HG03196 (cell line): Measurements from ENCODE around the gene INAFM1.

Experiments used
- ATAC-seq: cut with Tn5 transposase; IDR thresholded peaks from one replicate; pipeline ENCODE4 v1.9.1; 2021; ENCODE audit not compliant: unreplicated experiment

INAFM1 gene

DNA sequence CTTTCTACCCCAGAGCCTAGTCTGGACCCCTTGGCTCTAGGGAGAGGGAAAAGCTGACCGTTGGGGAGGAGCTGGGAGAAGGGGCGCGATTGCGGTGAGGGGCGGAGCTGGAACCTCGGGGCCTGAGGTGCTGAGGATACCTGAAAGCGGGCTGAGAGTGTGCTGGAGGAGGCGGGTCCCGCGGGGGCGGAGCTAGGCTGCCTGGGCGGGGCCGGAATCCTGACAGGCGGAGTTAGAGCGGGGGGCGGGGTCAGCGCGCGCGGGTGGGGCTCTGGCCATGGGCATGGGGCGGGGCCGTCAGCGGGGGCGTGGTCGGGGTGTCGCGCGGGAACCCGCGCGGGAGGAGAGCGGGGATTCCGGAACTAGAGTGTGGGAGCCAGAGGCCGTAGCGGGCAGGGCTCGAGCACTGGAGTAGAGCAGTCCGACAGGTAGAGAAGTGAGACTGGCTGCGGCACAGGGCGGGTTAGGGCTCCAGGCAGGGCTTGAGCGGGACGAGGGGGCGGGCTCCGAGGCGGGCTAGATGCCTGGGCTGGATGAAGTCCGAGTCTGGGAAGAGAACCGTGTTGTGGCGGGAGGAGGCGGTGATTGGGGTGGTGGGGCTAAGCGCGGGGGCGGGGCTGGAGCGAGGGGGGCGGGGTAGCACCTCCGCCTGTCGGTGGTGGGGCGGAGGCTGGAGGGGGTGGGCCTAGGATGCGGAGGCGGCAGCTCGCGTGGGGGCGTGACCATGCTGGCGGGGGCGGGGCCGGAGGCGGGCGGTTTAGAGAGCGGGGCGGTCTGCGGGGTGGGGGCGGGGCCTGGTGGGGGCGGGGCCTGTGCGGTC, at the start of gene INAFM1:
INAFM1 (plus strand) TSS at position 815 of the 820 bp plus-strand sequence. CDS start 35 bp downstream, outside the sequence.
- peak; percentile 57 for ATAC-seq

DNA sequence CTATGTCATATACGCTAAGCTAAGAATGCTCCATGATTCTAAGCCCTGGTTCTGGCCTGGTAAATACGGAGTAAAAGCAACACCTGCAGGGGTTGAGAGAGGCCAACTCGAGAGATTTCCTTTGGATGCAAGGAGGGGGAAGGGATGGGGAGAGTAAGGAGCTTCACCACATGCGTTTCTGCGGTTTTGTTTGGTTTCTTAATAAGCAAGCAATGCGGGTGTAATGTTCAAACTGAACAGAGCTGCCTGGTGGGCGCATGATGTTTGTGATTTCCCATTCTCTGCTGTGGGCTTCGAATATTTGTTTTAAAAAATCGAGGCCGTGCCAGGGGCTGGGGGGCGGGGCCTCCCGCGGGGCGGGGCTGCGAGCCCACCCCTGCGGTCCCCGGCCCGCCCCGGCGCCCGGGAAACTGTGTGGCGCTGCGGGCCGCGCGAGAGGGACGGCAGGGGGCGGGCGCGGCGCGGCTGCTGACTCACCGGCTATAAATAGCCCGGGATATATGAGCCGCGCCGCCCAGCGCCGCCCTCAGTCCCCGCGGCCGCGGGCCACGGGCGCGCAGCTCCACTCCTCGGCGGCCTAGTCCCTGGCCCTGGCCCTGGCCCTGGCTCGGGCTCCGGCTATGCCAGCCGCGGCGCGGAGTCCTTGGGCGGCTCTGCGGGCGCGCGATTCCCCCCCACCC, 48.8 kb upstream of the INAFM1 start:
- peak; percentile 32 for ATAC-seq

DNA sequence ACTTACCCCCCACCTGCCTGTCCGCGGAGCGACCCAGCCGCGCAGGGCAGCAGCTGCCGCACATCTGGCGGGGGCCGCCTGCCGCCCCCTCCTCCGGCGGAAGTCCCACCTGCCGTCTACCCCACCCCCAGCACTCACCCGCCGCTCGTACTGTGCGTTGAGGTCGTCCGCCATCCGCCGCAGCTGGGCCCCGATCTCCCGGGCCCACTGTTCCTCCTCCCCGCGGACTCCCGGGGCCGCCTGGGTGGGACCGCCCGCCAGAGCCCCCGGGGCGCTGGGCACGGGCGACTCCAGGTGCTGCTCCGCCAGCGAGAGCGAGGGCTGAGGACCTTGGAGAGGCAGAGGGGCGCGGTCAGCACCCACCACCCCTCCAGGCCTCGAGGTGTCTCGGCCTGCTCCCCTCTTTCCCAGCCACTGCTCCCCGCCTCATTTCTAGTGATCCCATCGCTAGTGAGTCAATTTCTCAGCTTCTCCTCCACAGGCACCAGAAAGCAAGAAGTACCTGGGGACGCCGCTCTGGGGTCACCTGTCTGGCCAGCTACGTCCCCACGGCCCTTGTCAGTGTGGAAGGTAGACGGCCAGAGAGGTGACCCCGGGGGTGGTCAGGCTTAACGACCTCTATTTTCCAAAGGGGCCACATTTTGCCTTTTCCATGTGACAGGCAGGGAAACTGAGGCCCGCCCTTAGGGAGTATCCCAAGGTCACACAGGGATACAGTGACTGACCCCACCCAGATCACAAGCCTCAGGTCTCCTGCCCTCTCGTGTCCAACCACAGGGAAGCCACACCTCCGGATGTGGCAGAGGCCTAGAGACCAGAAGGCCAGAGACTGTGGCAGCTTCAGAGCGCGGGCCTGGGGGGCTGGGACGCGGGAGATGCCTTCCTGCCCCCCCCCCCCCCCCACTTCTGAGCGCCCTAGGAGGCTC, 48.0 kb upstream of the INAFM1 start:
- ATAC-seq = peak; percentile 28

DNA sequence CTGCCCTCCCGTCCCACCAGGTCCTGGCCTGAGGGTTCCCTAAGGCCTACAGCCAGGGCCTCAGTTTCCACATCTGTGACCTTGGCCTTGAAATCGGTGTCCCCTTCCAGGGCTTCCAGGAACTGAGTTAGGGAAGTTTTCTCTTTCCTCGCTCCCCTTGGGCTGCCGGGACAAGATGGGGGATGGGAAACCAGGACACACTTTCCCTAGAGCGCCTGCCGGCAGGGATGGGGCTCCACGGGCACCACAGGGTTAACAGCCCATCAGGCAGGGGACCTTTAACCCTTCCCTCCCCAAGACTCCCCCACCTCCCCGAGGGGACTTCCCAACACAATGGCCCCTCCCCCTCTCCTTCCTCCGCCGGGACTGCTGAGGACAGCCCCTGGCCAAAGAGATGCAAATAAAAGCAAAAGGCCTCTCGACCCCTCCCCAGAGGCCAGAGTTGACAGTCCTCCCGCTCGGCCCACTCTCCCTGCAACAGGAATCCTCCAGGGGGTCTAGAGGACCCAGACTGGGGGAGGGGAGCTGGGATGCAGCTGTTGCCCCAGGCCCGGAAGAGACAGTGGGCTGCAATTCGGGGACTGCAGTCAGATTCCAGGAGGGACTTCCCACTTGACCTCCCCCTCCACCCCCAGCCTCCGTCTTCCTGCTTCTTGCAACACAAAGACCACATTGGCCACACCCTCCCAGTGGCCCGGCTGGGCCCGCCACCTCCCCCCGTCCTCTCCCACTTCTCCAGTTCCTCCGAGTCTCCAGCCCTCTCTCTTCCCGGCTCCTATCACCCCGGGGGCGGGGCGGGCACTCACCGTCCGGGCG, 47.1 kb upstream of the INAFM1 start:
- no peak for ATAC-seq

DNA sequence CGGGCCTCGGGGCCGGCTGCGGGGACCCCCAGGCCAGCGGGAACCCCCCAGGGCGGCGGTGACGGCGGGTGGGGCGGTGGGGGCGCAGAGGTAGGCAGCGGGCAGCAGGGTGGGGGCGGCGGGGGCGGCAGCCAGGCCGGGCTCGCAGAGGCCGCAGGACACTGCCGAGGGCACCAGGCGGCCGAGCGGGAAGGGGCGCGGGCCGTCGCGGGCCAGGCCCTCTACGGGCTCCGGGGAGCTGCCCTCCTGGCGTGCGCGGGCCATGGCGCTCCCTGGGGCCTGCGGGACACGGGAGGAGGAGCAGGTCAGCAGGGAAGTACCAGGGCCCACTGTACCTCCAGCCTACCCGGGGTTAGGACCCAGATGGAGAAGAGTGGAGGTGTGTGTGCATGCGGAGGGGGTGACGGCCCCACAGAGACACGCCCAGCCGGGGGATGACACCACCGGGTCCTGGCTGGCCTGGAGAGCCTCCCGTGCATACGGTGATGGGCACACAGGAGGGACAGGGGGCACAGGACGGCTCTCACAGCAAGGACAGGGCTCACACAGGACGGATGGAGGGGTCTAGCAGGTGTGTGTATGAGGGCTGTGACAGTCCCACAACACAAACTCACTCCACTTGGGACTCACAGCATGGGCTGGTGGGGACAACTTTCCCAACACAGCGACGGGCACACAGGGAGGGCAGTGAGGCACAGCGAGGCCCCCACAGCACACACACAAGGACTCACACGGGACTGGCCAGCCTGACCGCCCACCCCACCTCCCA, 46.3 kb upstream of the INAFM1 start:
- no peak for ATAC-seq

DNA sequence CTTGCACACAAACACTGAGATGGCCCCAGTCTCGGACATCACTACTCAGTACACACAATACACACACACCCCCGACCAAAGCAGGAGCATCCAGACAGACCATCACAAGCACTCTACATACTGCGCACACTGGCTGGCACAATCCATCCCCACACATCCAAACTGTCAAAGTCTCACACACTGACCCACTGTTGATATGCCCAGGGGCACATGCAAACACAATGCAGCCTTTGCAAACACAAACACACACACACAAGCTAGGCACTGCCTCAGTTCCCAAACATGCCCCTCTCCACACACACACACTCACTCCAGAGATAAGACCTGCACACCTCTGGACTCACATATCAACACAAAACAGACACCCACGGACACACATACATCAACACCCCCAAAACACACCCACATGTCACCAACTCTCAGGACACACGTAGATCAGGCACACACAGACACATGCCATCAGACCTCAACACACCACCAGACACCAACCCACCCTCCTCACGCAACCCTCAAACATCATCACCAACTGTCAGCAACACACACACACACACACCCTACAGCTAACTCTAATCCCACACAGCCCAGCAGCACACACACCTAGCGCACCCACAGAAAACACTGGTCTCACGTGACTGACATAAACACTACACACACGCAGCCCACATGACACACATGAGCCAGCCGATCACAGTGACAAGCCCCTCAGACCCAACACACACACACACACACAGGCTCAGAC, 45.6 kb upstream of the INAFM1 start:
- ATAC-seq = no peak

DNA sequence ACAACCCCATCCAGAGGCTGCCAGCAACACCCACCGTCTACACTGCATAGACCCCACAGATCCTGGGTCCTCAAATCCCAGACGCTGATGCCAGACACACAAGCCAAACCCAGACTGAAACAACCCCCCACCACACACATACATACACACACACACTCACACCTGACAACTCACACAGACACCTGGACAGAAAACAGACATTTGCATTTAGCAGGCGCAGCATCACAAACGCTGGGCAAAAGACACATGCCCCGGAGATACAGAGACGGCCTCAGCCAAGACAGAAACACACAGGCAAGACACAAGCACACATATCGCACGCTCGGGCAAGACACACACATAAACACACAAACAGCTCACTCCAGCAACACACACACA, 45.0 kb upstream of the INAFM1 start:
- ATAC-seq = no peak

DNA sequence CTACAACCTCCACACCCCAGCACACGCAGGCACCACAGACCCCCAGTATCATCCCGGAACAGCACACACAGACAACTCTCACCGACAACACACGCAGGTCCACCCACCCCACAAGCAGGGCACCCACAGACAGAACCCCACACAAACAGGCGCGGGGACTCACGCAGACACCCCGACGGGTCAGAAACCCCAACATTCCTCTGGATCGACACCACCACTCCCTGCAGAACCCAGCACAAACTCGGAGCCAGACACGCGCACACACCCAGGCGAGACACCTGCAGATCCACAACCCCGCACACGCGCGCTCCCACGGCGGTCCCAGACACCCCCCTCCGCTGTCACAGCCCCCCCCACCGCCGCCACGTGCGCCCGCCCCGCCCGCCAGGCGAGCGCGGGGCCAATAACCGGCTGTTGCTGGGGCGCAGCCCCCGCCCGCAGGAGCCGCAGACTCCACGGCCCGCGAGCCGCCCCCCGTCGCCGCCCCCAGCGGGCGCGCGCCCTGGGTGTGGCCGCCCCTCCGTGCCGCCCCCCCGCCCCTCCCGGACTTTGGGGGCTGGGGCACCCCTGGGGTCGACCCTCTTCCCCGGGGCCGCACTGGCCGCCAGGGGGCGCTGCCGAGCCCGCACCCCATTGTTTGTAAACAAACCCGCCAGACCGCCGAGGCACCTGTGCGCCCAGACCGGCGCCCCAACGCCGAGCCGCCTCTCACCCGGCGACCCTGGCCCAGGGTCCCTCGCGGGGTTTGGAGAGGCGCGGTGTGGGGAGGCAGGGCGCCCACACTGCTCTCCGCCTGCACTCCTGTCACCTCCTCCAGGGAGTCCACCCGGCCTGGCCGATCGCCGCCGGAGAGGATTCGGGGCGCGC, 44.4 kb upstream of the INAFM1 start:
- ATAC-seq = no peak

DNA sequence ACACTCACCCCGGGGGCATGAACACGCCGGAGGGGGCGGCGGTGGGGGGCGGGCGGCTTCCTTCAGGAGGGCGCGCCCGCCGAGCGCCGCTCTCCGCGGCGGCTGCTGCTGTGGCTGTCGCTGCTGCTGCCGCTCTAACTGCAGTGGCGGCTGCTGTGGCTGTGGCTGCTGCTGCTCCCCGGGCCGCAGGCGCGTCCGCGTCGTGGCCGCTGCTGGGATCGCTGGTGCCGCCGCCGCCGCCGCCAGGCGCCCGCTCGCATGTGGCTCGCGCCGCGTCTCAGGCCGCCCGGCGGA, 43.8 kb upstream of the INAFM1 start, which contains the start of gene BBC3:
BBC3 (minus strand) TSS at position 279 of the 294 bp plus-strand sequence. CDS start 2,768 bp downstream, outside the sequence.
- ATAC-seq = no peak

DNA sequence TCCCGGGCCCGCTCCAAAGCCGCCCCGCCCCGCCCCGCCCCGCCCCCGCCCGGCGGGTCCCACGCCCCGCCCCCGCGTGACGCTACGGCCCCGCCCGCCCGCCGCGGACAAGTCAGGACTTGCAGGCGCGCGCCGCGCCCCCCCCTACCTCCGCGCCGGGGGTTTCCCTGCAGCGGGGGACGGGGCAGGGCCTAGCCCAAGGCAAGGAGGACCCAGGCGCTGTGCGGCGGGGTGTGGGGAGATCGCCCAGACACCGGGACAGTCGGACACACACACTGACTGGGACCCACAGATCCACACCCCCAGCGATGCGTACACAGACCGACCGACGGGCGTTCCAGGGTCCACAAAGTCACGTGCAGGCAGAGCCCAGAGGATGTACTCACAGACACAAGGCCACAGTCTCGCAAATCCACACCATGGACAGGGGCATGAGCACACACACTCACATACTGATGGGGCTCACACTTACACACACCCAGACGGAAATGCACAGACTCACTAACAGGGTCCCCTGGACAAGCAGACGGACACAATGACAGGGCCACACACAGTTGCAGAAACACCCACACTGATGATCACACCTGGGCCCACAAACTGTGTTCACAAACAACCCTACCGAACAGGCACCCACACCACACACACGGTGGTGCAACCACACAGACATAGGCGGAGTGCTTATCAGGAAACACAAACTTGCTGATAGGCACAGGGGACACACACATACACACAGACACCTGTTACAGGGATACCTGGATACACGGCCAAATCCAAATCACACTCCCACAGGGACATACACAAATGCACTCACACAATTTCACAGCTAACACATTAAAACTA, 43.2 kb upstream of the INAFM1 start:
- no peak for ATAC-seq

DNA sequence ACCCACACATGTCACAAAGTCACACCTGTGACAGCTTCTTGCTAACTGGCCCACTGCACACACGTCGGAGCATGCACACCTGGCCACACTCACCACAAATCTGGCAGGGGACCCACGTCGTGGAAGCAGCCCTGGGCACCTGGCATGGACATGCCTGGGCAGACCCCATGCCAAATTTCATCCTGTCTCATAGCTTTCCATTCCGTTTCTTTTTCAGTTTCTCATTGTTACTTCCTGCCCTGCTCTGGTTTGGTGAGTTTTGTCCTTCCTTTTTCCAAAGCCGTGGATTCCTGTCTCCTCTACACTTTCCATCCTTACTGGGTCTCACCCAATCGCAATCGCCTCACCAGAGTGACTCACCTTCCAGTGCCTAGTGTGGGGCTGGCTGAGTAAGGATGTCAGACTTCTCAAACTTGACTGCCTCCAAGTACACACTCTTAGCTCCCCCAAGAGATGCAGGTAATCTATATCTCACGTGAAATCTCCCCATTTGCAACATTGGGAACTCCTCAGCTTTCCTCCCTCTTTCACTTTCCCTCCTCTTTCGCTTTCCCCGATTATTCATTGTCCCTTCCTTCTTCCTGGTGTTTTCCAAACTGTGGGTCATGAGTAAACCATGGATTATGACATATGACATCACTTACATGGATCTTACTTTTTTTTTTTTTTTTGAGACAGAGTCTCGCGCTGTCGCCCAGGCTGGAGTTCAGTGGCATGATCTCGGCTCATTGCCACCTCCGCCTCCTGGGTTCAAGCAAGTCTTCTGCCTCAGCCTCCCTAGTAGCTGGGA, 42.1 kb upstream of the INAFM1 start:
- ATAC-seq = no peak

DNA sequence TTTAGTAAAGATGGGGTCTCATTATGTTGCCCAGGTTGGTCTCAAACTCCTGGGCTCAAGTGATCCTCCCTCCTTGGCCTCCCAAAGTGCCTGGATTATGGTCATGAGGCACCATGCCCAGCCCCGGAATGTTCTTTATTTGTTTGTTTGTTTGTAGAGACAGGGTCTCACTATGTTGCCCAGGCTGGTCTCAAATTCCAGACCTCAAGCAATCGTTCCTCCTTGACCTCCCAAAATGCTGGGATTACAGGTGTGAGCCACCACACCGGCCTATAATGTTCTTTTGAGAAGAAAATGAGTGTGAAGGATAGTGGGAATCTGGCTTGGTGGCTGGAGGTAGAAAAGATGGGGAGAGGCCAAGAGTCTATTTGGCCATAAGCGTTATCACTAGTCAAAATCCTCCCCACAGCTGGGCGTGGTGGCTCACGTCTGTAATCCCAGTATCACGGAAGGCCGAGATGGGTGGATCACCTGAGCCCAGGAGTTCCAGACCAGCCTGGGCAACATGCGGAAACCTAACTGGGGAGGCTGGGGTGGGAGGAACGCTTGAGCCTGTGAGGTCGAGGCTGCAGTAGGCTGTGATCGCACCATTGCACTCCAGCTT, 38.5 kb upstream of the INAFM1 start:
- no peak for ATAC-seq

DNA sequence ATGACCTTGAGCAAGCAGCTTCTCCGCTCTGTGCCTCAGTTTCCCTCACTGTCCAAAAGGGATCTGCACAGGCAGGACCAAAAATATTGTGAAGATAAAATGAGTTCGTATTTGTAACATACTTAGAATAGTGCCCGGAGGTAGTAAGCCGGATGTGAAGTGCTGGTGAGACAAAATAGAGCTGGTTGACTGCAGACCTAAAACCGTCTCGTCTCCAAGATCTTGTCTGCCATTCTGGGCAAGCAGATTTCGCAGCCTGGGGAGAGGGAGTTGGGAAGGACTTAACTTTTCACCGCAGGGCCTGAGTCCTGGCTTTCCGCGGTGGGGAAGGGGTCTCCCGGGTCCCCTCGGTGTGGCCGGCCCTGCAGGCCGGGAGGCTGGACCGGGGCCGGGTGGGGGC, 35.5 kb upstream of the INAFM1 start:
- no peak for ATAC-seq

DNA sequence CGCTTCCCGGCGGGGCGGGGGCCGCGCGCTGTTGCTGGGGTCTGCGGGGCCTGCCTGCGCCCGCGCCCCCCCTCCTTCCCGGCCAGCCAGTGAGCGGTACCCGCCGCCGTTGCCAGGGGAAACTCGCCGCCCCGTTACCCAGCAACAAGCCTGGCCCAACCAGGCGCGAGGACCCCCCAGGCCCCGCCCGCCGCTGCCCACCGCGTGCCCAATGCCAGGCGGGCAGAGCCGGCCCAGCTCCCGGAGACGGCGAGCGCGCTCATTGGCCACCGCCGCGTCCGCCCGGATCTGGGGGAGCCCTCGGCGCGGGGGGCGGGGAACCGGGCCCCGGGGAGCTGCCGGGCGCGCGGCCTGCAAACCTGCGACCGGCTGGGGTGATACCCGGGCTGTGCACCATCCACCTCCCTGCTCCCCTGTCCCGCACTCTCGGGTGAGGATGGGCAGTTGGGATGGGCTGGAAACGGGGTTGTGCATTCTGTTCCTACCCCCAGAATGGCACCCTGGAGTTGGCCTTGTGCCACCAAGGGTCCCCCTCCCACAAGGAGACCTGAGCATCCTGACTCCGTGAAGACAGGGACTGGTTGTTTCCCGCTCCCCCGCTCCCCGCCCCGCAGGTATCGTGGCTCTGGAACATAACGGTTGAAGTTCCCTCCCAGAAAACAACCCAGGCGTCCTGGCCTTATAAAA, 34.9 kb upstream of the INAFM1 start:
- ATAC-seq = no peak

DNA sequence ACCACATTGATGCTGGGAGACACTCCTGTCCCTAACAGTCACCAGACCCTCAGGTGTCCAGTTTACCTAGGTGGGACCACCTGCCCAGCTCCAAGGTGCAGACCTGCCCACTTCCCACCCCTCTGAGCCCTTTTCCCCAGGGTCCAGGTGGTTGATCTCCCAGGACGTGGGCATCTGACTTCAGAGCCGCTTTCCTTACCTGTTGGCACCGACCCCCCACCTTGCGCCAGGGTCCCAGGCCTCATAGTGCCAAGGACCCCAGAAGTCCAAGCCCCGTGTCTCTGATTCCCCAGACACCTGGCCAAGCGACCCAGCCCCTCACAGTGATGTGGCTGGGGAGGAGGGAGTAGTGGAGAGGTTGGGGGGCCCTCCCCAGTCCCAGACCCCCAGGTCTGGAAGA, 34.1 kb upstream of the INAFM1 start:
- ATAC-seq = no peak
